Measurements from ENCODE around the gene TMEM178A.

Gene TMEM178A

DNA sequence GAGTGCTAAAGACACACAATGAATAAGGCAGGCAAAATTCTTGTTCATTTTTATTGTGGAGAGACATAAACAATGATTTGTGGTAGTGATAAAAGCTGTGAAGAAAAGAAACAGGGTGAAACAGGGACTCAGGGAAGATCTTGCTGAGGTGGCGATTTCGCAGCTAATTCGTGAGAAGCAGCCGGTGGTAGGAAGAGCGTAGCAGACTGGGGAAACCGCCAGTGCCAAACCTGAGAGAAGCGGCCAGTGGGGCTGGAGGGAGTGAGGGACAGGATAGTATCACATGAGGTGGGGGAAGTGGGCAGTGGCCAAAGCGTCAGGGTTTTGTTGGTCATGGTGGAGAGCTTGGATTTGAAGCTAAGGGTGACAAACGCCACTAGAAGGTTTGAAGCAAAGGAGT, 42.3 kb downstream of the TMEM178A start:
- in situ Hi-C loops (cut with HindIII; ENCODE audit: low sequenced_read_pairs) = no loop called here

DNA sequence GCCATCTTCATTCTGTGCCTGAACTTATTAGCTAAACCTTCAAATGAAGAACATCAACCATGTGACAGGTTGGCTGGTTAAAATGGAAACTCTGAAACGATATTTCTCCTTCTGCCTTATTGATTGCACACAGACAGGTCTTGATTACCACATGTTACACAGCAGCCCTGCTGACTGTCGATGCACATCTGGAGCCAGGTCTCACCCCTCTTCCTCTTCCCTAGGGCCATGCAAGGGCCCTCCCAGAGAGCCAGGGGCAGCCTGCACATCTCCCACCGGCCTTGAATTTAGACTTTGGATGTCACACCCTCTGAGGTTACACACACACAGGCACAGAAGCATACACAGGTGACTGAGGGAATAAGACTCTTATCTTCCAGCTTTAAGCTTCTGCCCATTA, 45.1 kb downstream of the TMEM178A start:
- in situ Hi-C loops (cut with HindIII; ENCODE audit: low sequenced_read_pairs) = no loop called here

DNA sequence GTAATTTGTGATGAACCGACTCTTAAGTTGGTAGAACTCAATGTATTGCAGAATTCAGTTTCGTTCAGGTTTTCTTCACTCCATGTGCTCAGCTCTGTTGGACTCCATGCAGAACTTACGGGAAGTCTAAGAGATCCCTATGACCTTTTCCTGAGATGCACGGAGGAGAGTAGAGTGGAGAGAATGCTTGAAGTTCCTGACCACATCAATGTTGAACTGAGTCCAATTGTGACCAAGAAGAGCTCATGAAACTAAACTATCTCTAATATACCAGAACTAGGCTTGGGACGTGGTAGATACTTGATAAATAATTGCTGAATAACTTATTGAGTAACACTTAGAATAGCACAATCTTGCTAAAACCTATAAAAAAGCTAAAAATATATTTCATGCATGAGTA, 47.2 kb downstream of the TMEM178A start:
- in situ Hi-C loops (cut with HindIII; ENCODE audit: low sequenced_read_pairs) = no loop called here

DNA sequence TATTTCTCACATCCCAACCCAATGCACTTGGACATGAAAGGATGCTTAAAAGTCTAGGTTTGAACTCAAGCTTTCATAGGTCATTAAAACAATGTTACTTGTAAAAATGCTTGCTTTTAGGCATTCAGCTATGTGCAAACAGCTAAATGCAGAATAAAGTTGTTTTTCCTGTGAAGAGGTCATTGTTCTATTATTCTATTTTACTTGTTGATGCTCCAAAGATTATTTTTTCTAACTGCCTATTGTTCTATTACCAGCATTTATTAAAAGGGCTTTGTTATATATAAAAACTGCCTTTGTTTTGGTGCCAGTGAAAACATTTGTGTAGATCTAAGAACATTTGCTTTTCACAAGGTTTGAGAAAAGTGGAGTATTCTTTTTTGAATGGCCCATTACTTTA, 49.4 kb downstream of the TMEM178A start:
- in situ Hi-C loops (cut with HindIII; ENCODE audit: low sequenced_read_pairs) = no loop called here

DNA sequence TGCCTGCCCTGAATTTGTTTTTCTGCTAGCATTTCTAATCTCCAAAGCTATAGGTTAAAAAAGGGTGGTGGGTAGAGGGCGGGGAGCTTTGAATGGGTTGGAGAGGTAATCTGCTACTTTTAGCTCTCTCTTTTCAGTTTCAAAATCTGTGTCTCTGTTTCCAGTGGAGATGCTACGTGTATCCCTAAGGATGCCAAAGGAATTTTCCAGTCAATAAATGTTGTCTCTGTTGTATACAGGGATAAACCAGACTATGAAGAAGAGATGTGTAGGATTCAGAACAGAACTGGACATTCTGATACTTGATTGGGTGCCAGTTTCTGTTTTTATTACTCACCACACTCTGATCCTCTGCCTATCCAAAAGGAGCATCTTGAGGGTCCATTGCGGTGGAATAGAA, 50.1 kb downstream of the TMEM178A start:
- in situ Hi-C loops (cut with HindIII; ENCODE audit: low sequenced_read_pairs) = no loop called here

DNA sequence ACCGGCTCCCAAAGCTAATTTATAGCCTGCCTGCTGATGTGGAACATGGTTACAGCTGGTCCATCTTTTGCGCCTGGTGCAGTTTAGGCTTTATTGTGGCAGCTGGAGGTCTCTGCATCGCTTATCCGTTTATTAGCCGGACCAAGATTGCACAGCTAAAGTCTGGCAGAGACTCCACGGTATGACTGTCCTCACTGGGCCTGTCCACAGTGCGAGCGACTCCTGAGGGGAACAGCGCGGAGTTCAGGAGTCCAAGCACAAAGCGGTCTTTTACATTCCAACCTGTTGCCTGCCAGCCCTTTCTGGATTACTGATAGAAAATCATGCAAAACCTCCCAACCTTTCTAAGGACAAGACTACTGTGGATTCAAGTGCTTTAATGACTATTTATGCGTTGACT, 51.4 kb downstream of the TMEM178A start:
- in situ Hi-C loops (cut with HindIII; ENCODE audit: low sequenced_read_pairs) = no loop called here

DNA sequence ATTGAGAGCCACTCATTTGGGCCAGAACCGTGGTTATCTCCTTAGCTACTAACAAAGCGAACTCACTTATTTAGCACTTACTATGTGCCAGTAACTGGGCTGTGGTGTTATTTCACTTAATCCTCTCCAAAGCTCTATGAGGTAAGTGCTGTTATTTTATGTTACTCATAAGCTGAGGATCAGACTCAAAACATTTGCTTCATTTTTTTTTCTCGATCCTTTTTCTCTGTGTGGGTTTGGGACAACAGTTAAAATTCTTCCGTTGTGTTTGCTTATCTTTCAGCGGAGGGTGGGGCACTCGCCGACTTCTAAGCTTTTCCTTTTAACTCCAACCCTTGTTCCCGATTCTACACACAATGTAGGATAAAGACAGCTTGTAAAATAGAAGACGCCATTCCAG, 52.8 kb downstream of the TMEM178A start:
- in situ Hi-C loops (cut with HindIII; ENCODE audit: low sequenced_read_pairs) = no loop called here

DNA sequence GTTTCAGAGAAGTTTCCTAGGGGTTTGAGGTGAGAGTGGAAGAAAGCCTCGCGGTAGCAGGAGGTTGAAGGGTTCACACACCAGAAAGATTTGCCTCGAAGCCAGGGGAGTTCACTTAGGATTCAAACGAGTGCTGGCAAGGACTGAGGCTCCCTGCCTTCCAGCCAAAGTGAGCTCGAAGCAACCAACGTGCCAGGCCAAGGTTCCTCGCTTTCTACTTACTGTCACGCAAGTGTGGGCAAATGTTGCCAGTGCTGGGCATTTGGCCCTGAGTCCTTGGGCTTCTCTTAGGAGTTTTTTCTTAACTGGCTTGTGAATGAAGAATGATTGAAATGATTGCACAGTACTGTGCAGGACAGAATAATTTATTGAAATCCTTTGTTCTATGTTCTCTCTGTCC, 53.6 kb downstream of the TMEM178A start:
- in situ Hi-C loops (cut with HindIII; ENCODE audit: low sequenced_read_pairs) = no loop called here

DNA sequence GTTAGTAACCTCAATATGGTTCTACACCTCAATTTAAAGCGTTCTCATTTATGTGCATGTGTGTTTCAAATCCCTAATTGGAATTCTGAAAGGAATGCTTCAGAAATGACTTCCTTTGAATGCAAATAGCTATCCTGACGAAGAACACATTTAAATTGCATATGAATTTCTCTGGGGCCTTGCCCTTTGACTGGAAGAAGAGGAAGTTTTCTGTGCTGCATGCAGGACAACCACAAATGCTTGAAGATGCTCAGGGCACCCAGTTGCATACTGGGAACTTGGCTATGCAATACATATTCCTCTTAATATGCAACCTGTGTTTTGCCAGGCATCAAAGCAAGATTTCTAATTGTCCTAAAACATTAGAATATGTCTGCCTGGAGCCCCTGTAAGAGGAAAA, 55.3 kb downstream of the TMEM178A start:
- in situ Hi-C loops (cut with HindIII; ENCODE audit: low sequenced_read_pairs) = no loop called here

DNA sequence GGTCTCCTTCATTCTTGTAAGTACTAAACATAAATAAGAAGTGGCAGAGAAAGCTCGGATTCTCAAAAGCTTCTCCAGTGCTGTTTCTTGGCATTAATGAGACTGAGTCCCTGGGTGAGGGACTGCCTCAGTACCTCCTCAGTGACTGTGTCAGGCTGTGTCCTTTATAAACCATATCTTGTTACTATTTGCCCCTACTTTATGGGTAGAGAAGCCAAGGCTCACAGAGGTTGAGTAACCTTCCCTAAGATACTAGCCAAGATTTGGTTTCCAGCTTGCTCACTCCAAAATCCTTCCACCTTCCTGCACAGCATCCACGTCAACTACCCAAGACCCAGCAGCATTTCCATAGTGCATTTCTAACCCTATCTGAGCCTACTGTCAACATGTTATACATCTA, 57.8 kb downstream of the TMEM178A start:
- in situ Hi-C loops (cut with HindIII; ENCODE audit: low sequenced_read_pairs) = no loop called here

DNA sequence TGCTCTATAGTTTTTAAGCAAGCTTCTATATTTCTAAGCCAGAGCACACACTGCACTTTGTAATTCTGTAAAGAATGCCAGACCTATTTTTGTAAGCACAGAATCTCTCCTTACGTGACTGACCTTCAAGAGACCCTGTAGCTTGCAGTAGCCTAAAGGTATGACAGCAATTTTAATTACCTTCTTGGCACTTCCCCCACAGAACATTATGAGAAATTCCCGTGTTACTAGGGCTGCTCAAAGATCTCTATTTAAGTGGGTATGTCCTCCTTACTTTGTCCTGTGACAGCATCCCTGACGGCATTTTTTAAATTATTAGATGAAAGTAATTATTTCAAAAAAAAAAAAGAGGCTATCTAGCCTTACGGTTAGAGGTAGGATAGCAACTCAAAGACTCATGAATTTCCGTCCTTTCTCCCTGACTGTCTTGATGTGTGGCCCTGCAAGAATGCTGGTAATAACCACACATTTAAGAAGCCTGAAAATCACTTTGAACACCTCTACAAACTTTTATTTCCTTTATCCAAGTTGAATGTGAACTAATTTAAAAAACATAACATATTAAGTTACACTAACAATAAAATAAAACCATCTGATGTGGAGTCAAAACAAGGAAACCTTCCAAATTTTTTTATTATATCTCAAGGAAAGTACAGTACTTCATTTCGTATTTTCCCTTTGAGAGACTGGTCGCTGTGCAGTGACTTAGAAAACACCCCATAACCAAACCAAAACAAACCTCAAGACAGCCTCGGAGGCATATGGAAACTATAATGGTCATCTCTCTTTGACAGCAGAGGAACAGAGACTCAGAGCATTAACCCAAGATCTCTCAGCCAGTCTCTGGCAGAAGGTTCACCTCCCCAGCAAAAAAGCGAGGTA, 58.5 kb downstream of the TMEM178A start:
- in situ Hi-C loops (cut with HindIII; ENCODE audit: low sequenced_read_pairs) = no loop called here

DNA sequence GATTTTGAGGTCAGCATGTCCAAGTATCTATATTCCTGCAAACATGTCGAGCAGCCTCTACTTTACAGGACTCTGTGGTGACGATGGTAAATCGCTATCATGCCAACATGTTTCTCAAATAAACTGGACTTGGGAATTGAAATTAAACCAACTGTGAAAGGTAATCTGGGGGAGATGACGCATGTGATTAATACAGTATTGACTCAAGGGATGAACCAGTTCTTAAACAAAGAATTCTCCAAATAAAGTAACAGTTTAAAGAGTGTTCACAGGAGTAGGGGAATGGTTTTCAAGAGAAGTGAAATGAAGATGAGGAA, 59.1 kb downstream of the TMEM178A start:
- in situ Hi-C loops (cut with HindIII; ENCODE audit: low sequenced_read_pairs) = loop anchor here (25.0 kb wide), 1 partner anchor 212 kb away; no protein-coding TSS in a partner anchor

DNA sequence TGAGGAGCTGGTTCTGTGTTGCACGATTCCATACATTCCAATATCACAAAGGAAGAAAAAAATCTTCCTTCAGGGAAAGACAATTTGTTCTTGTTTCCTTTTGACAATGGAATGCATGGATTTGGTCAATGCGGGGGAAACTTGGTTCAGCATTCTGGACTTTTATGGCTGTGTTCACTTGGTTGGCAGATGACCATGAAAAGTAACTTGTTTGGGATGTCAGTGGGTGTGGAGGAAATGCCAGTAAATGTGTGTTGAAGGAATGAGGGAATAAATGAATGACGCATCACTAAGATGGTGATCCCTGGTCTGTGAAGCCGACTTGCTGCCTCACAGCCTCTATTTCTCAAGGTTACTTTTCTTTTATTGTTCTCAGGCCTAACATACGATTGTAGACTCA, 59.7 kb downstream of the TMEM178A start:
- in situ Hi-C loops (cut with HindIII; ENCODE audit: low sequenced_read_pairs) = loop anchor here (25.0 kb wide), 1 partner anchor 213 kb away; no protein-coding TSS in a partner anchor

DNA sequence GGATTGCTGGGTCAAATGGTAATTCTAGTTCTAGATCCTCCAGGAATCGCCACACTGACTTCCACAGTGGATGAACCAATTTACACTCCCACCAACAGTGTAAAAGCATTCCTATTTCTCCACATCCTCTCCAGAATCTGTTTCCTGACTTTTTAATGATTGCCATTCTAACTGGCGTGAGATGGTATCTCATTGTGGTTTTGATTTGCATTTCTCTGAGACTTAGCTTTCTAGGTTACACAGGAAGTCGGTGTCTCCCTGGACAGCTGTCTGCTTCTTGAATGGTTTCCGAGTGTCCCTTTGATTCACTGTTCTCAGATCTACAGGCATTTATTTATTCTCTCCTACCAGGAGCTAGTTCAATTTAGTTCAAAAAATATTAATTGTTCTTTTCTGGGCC, 62.4 kb downstream of the TMEM178A start:
- in situ Hi-C loops (cut with HindIII; ENCODE audit: low sequenced_read_pairs) = loop anchor here (25.0 kb wide), 1 partner anchor 216 kb away; no protein-coding TSS in a partner anchor

DNA sequence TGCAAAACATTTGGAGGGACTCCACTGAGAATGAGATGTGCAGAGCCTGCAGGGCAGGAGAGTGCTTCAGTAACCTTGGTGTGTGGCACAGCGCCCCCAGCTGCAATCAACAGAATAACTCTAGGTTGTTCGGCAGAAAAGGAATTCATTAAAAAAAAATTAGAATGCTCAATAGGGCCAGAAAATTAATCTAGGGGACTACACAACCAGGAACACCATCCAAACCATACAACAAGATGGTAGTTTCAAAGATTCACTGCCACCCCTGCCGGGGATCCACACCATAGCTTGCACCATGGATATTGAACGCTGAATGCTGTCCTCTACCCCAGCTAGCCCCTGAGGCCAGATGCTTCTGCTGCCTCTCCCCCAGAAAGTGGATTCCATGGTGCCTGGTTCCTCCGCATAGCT, 63.2 kb downstream of the TMEM178A start:
- in situ Hi-C loops (cut with HindIII; ENCODE audit: low sequenced_read_pairs) = loop anchor here (25.0 kb wide), 1 partner anchor 217 kb away; no protein-coding TSS in a partner anchor

DNA sequence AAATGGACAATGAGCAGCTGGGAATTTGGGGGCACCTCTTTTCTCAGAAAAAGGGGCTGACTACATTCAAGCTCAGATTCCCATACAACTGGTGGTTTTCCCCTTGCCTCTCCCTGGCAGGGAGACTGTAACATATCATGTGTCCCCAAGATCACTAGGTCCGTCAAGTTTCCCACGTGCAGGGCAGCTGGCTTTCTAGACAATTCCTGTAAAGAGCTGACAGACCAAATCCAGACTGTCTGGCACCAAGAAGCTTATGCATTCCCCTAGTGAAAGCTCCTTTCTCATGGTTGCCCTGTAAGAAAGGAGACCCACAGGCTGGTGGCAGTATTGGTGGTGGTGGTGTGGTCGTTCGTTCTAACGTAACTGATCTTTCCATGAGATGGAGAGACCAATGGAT, 64.6 kb downstream of the TMEM178A start:
- in situ Hi-C loops (cut with HindIII; ENCODE audit: low sequenced_read_pairs) = loop anchor here (25.0 kb wide), 1 partner anchor 218 kb away; no protein-coding TSS in a partner anchor

DNA sequence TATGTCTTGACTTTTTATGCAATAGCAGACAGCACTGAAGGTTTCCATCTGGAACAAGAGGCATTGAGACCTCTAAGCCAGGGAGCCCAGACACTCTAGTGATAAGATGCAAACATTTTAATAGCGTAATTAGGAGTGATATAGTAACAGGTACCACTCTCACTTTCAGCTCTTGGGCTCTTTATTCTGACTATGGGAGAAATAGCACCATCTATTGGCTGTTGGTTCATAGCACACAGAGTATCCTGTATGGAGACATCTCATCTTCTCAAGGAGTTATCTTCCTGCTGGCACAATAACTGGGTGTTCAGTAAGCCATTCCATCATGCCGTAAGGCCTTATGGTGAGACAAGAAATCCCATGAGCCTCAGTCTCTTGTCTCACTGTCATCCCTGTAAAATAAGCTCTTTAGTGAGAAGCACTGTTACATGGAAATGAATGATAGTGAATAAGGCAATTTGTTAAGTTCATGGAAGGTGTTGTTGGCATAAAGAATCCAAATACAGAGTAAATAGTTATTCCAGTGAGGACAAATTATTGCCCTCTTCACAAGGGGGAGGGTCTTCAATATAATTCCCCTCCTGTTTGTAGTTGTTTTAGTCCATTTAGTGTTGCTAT, 65.1 kb downstream of the TMEM178A start:
- in situ Hi-C loops (cut with HindIII; ENCODE audit: low sequenced_read_pairs) = loop anchor here (25.0 kb wide), 1 partner anchor 218 kb away; no protein-coding TSS in a partner anchor

DNA sequence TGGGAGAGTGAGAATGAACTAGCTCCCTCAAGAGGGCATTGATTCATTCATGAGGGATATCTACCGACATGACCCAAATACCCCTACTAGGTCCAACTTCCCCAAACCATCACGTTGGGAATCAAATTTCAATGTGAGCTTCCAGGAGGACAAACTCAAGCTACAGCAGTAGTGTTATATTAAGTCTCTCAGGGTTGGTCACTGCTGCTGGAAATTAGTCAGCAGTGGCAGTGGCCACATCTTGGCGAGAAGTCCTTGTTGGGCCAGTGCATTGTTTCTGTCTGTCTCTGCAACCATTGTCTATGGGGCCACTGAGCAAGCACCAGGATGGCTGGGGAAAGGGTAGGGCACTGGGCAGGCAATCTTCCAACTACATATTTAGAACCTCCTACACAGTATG, 65.8 kb downstream of the TMEM178A start:
- in situ Hi-C loops (cut with HindIII; ENCODE audit: low sequenced_read_pairs) = loop anchor here (25.0 kb wide), 1 partner anchor 219 kb away; no protein-coding TSS in a partner anchor

DNA sequence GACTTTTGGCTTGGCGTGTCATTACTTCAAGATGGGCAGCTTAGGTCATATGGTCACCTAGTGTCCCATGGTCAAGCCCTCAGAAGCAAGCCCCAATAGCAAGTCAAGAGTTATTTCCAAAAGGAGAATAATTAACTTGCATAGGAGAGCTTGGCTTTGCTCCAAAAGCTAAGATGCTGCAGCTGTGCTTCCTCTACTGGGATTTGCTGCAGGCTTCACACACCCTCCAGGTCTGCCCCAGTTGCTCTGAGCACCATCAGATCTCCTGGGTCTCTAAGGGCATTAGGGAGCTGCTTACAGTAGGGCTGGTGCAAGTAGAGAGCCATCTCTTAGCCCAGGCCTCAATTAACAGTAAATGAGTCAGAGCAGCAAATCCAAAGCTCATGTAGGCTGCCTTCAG, 66.8 kb downstream of the TMEM178A start:
- in situ Hi-C loops (cut with HindIII; ENCODE audit: low sequenced_read_pairs) = loop anchor here (25.0 kb wide), 1 partner anchor 220 kb away; no protein-coding TSS in a partner anchor

DNA sequence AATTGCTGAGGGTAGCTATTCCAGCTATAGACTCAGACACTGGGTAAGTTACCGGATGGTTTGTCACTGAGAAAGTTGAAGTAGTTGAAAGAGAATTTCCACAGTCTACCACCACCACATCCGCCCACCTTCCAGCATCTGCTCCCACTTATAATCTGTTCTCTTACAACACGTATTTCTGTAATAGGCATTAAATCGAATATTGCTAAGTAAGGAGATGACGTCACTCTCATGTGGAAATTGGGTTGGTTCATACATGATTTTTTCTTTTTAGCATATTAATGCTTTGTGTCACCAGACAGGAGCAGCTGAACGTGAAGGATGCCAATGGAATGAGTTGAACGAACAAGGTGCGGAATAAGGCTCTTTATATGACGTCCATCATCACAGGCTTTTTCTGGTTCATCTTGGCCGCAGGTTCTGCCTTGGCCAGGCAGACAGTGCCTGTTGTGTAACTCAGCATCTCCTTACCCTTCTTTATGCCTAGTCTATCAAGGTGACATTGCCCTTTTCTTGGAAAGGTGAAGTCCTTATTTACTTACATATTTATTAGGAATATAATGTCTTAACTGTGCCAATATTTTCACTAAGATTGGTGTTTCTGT, 67.5 kb downstream of the TMEM178A start:
- in situ Hi-C loops (cut with HindIII; ENCODE audit: low sequenced_read_pairs) = loop anchor here (25.0 kb wide), 1 partner anchor 221 kb away; no protein-coding TSS in a partner anchor

DNA sequence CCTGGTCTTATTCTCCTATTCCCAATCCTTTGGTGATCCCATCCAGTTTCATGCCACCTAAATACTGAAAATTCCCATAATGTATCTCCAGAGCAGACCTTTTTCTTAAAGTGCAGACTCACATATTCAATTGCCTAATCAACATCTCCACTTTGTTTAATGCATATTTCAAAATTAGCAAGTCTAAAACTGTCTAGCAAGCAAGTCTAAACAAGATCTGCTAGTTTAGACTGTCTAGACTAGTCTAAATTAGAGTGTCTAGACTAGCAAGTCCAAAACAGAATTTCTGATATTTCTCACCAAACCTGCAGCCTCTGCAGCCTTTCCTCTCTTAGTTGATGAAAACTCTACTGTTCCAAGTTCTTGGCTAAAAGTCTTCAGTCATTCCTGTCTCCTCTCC, 68.7 kb downstream of the TMEM178A start:
- in situ Hi-C loops (cut with HindIII; ENCODE audit: low sequenced_read_pairs) = loop anchor here (25.0 kb wide), 1 partner anchor 222 kb away; no protein-coding TSS in a partner anchor

Data from DLD1 (cell line).